ENCODE results near the gene PLEKHA8.

PLEKHA8 gene

DNA sequence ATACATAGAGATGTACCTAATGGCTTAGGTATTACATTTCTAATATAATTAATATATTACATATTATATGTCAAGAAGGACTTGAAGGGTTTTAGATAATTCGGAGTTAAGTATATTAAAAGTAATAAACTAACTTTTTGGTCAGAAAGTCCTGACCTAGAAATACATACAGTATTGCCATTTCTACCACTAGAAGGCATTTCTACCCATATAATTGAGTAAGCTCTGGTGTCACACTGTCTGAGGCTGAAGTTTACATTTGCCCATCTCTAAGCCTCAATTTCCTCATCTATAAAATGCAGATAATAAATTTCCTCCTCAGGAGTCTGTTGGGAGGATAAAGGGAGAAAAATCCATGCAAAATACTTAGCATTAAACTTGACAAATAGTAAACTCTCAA is 8.8 kb upstream of the PLEKHA8 start:
- no peak for DNase-seq (ENCODE audit: low read depth, low spot score)
- no peak overlapping the region for H3K4me3 ChIP-seq (ENCODE audit: low read depth, low read length)
- TF ChIP-seq, protein P1, sequence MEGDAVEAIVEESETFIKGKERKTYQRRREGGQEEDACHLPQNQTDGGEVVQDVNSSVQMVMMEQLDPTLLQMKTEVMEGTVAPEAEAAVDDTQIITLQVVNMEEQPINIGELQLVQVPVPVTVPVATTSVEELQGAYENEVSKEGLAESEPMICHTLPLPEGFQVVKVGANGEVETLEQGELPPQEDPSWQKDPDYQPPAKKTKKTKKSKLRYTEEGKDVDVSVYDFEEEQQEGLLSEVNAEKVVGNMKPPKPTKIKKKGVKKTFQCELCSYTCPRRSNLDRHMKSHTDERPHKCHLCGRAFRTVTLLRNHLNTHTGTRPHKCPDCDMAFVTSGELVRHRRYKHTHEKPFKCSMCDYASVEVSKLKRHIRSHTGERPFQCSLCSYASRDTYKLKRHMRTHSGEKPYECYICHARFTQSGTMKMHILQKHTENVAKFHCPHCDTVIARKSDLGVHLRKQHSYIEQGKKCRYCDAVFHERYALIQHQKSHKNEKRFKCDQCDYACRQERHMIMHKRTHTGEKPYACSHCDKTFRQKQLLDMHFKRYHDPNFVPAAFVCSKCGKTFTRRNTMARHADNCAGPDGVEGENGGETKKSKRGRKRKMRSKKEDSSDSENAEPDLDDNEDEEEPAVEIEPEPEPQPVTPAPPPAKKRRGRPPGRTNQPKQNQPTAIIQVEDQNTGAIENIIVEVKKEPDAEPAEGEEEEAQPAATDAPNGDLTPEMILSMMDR (IDR thresholded peaks at IDR 0.05; ENCODE audit: low read depth, low read length) = peak; percentile 7
- in situ Hi-C loops (cut with HindIII; ENCODE audit: low sequenced_read_pairs) = no loop called here

- TF ChIP-seq, protein P1 (IDR thresholded peaks at IDR 0.05; ENCODE audit: low read depth, low read length) = no peak
- no peak for DNase-seq (ENCODE audit: low read depth, low spot score)
- no peak overlapping the region for H3K4me3 ChIP-seq (ENCODE audit: low read depth, low read length)
- in situ Hi-C loops (cut with HindIII; ENCODE audit: low sequenced_read_pairs) = no loop called here
These were observed 8.3 kb upstream of the PLEKHA8 start for GRCh38 chr7:30019960-30020359.

DNA sequence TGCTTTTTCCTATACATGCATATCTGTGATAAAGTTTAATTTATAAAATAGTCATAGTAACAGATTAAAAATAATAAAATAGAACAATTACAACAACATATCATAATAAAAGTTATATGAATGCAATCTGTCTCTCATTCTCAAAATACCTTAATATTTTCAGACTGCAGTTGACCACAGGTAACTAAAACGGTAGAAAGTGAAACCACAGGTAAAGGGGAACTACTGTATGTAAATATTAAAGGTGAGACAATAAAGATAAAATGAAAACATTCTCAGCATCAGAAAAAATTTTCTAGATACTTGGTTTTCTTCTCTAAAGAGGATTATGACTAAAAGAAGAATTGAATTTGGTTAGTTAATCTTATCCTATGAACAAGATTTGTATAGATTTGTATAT is 7.7 kb upstream of the PLEKHA8 start:
- in situ Hi-C loops (cut with HindIII; ENCODE audit: low sequenced_read_pairs) = no loop called here
- H3K4me3 ChIP-seq (ENCODE audit: low read depth, low read length) = no peak overlapping the region
- DNase-seq (ENCODE audit: low read depth, low spot score) = no peak
- TF ChIP-seq, protein P1 (IDR thresholded peaks at IDR 0.05; ENCODE audit: low read depth, low read length) = no peak

- in situ Hi-C loops (cut with HindIII; ENCODE audit: low sequenced_read_pairs) = no loop called here
- TF ChIP-seq, protein P1 (IDR thresholded peaks at IDR 0.05; ENCODE audit: low read depth, low read length) = no peak
- no peak overlapping the region for H3K4me3 ChIP-seq (ENCODE audit: low read depth, low read length)
- no peak for DNase-seq (ENCODE audit: low read depth, low spot score)
These were observed 5.2 kb upstream of the PLEKHA8 start for GRCh38 chr7:30022991-30023390.

DNA sequence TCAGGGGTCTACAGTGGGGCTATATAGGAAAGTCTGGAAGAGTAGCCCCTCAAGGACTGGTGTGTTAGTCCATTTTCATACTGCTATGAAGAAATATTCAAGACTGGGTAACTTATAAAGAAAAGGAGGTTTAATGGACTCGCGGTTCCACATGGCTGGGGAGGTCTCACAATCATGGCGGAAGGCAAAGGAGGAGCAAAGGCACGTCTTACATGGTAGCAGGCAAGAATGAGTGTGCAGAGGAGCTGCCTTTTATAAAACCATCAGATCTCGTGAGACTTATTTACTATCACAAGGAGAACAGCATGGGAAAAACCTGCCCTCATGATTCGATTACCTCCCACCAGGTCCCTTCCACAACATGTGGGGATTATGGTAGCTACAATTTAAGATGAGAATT is 4.7 kb upstream of the PLEKHA8 start:
- no peak overlapping the region for H3K4me3 ChIP-seq (ENCODE audit: low read depth, low read length)
- in situ Hi-C loops (cut with HindIII; ENCODE audit: low sequenced_read_pairs) = no loop called here
- TF ChIP-seq, protein P1 (IDR thresholded peaks at IDR 0.05; ENCODE audit: low read depth, low read length) = no peak
- no peak for DNase-seq (ENCODE audit: low read depth, low spot score)

GRCh38 chr7:30026229-30027064 is 1.8 kb upstream of the PLEKHA8 start, which contains the start of gene FKBP14:
FKBP14 (minus strand) TSS chr7:30026702; CDS start chr7:30026508, 194 bp downstream.
- H3K4me3 ChIP-seq (ENCODE audit: low read depth, low read length) = peak within 1 kb of the TSS; percentile 56
- TF ChIP-seq, protein P1 (IDR thresholded peaks at IDR 0.05; ENCODE audit: low read depth, low read length) = no peak
- in situ Hi-C loops (cut with HindIII; ENCODE audit: low sequenced_read_pairs) = no loop called here
- DNase-seq (ENCODE audit: low read depth, low spot score) = peak; percentile 100
